CD4-positive, alpha-beta T cell treated with Interleukin-10 for 1 hour (primary cell): ENCODE results near the gene DAO.
"Not testable (repeated sequence)": the region's sequence is repeated elsewhere in the genome, so short reads cannot be mapped to it uniquely, and the experiment has no call there.

Experiments used
- DNase-seq: peaks from one replicate; pipeline ENCODE4 v3.0.0-alpha.2; 2020

The DAO gene

DNA sequence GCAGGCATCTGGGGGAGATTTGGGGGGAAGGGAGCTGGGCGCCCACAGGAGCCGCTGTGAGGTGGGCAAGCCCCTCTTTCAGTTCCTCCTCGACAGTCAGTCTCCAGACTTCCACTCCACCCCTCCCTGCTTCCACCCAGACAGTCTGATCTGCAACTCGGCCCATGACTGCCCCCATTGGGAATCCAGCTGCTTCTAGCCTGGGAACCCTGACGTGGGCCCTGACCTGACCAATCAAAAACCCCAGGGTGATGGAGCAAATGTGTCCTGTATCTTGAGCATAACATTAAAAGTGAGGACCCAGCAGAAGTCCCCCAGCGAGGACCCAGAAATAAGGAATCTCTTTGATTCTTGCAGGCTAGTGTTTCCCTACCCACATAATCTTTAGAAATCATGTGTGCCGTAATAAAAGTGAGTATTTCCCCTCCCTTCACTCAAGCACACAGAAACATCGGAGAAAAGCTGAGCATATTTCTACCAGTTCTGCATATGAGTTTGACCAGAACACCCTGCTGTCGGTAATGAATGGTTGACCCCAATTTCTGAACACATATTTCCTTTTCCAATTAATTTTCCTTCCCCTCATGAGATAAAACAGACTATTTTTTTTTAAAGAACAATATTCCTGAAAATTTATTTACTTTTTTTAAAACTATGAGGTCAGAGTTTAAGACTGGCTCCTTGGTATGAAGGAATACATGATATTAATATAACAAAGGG, 28.9 kb upstream of the DAO start:
- peak; percentile 19 for DNase-seq

DNA sequence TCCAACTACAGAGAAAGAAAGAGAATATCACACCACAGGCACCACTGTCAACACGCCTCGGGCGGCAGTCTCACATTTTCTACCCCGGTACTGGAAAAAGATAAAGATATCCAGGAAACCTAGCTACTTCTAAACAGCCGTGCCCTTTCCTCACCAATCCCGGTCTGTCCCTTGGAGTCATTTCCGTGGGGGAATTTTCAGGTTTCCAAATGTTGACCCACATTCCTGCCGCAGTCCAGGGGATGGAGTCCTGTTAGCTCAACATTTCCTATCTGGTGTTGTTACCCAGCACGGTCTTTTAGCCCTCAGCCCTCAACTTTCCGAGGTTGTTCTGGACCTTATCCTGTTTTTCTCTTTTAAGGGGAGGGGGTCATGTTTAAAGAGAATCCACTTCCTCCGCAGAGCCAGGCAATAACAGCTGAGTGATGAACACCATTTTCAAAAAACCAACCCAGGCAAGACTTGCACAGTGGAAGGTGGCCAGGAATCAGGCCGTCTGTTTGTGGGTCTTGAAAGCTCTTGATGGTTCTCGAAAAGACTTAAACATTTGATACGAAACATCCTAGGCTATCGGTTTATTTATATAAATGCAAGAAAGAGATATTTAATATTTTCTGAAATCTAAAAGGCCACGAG, 27.1 kb upstream of the DAO start:
- DNase-seq: no peak

DNA sequence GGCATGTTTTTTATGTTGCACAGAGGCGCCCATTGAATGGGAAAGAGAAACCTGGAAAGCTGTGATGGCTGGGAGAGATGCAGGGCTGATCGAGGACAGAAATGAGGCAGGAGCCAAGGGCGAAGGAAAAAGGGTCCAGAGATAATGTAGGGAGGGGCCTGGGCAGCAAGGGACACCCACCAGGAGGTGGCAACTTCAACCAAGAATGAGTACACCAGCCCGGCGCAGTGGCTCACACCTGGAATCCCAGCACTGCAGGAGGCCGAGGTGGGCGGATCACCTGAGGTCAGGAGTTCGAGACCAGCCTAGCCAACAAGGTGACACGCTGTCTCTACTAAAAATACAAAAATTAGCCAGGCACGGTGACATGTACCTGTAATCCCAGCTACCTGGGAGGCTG, 26.5 kb upstream of the DAO start:
- DNase-seq: no peak

DNA sequence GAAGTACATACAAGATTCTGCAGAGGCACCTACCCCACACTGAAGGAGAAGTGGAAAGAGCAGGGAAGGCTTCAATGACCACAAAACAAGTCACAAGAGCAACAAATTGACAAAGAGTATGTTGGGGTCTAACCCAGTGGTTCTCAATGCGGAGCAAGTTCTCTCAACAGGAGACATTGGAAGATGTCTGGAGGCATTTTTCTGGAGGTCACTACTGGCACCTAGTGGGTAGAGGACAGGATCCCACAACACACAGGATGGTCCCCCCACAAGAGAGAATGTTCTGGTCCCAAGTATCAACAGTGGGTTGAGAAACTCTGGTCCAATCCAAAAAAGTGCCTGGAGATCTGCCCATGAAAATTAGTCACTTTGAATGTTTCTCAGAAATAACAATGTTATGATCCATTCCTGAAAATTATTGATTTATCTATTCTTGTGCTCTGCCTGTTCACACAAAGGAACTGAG, 25.9 kb upstream of the DAO start:
- DNase-seq: no peak

DNA sequence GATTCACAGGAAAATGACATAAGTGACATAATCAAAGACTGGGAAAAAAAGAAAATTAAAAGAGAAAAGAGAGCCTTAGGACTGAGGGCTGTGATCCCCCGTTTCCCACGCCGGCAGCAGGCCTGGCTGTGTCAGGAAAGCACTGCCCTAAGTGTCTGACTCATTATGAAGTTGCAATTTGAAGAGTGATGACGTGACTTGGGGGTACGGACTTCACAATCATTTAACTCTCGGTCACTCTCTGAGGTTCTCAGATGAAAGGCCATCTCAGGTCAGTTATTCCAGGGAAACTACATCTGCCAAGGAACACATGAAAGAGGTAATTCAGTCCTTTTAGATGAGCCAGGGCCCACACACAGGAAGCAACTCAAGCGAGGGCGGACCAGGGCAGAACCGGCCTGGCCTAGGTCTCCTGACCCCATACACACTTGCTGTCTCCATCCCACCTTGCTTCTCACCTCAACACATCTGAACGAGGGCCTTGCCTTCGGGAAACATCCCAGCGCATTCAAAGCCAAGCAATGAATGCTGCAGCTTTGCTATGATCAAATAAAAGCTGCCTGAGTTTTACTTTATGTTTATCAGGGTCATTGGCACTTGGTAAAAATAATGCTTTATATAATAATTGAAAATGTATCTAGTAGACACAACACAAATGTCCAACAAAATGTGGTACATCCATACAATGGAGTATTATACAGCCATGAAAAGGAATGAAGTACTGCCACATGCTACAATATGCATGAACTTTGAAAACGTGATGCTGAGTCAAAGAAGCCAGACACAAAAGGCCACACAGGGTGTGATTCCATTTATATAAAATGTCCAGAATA, 25.2 kb upstream of the DAO start:
- no peak for DNase-seq

DNA sequence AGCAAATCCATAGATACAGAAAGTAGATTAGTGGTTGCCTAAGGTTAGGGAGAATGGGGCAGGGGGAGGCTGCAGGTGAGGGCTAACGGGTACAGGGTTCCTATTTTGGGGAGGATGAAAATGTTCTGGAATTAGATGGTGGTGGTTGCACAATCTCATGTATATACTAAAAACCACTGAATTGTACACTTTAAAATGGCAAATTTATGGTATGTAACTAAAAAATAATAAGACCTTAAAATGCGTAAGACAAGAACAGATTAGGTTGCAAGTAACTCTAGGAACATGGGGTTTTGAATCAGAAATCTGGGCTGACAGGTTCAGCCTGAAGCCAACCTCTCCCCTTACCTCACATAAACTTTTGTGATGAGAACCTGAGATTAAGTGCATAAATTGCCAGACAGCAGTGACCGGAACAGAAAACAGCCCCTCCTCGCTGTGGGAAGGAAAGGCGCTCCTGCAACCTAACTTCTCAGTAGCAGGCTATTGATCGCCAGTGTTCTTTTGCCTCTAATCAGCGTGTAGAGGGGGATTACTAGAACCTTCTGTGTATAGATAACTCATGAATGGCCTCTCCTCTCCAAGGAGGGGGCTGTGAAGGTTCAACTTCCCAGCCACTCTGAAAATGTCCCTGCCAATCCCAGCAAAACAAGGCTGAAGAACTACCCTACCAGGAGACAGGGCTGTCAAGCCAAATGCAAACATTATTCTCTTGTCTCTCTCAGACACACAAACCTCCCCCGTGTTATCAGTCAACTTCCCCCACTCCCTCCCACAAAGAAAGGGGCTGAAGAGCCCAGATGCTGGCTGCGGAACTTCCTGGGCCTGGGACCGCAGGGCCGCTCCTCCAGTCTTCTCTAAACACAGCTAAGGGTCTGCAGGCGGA, 24.4 kb upstream of the DAO start:
- DNase-seq: no peak

DNA sequence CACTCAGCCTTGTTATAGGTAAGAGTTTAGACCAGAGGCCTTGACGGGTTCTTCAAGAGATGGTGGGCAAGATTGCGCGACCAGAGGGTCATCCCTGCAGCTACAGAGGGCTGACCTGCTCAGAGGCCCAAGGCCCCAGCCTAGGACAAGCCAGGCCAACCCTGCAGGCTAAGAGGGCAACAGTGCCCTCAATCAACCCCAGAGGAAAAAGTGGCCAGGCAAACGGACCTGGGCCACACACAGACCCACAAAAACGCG, 23.8 kb upstream of the DAO start:
- no peak for DNase-seq

DNA sequence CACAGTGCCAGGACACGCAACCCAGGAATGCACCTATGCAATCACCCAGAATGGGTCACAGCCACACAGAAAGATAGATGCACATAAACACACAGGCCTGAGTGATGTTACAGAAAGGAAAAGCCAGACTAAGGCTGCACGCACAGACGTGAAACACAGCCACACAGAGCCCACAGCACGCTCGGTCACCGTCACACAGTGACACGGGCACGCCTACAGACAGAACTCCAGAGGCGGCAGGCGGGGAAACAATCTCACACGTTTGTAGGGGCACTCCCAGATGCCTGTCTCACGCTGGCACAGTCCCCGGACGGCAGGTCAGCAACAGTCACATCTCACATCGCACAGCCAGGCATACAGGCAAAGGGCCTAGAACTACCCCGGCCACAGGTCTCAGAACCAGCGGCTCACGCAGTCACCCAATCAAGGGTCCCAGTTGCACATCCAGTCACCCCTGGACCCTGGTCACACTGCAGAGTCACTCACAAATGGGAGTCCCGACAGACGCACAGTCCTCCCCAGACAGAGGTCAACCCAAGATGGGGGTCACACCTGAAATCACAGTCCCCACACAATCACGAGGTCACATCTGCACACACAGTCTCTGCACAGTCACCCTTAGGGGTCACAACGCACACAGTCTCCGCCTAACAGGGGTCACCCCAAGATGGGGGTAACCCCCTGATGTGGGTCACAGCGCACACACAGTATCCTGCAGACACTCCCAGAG, 23.3 kb upstream of the DAO start:
- DNase-seq: peak; percentile 60

DNA sequence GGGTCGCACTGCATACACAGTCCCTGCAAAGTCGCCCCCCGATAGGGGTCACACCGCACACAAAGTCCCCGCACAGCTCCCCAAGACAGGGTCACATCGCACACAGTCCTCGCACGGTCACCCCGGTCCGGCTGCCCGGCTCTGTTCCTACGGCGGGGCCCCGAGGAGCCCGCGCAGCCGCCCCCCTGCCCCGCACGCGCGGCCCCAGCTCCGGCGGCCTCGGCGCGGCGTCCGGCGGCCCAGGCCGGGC, 22.8 kb upstream of the DAO start:
- DNase-seq: no peak

DNA sequence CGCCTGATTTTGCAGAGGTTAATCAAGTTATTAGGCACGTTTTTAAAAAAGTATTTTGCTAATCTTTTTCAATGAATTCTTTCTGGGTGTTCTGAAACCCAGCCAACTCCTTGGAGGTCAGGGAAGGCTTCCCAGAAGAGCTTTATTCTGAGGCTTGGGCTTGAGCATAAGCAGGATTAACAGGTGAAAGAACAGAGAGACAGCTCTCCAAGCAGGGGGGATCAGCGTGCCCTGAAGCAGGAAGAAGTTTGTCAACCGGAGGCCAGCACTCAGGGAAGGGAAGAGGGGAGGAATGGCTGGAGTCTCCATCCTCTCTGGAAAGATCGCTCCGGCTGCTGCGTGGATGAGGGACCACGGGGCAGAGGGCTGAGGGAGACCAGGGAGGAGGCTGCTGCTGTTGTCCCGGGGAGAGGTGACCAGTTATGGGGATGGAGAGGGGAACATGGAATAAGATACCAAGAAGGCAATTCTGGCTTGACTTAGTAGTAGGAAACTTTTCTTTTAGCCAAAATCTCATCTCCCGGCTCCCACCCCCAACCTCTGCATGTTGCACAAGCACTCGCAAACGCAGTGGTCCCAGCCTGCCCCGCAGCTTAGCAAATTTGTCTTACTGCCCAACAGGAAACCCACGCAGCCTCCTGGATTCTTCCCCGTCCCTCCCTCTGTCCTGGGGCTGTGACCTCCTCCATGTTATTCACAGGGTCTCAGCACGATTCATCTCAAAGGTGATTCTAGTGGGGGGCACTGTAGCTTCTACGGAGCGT, 21.4 kb upstream of the DAO start:
- DNase-seq: no peak

DNA sequence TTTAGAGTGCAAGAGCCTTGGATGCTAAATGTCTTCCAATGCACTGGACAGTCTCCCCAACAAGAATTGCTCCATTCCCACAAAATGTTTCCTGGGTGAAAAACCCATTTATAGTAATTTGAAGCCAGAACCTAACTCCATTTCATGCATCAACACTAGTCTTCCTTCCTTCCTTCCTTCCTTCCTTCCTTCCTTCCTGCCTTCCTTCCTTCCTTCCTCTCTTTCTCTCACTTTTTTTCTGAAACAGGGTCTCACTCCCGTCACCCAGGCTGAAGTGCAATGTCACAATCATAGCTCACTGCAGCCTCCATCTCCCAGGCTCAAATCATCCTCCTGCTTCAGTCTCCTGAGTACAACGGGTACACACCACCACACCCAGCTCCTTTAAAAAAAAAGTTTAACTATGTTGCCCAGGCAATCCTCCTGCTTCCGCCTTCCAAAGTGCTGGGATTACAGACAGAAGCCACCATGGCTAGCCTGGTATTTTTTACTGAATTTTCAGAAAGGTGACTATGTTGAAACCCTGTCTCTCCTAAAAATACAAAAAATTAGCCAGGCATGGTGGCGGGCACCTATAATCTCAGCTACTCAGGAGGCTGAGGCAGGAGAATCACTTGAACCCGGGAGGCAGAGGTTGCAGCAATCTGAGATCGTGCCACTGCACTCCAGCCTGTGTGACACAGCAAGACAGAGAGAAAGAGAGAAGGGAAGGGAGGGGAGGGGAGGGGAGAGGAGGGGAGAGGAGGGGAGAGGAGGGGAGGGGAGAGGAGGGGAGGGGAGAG, 20.6 kb upstream of the DAO start:
- not testable (repeated sequence) for DNase-seq

DNA sequence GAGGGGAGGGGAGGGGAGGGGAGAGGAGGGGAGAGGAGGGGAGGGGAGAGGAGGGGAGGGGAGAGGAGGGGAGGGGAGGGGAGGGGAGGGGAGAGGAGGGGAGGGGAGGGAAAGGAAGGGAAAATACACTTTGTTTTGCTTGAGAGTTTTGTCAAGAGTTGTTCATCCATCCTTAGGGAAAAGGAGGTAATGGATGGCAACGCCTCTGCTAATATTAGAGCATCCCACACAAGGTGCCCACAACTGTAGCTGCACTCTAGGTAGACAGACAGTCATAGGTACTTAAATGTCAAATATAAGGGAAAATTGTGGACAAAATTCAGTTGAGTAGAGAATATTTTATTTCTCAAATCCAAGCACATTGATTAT, 20.0 kb upstream of the DAO start:
- DNase-seq: no peak

DNA sequence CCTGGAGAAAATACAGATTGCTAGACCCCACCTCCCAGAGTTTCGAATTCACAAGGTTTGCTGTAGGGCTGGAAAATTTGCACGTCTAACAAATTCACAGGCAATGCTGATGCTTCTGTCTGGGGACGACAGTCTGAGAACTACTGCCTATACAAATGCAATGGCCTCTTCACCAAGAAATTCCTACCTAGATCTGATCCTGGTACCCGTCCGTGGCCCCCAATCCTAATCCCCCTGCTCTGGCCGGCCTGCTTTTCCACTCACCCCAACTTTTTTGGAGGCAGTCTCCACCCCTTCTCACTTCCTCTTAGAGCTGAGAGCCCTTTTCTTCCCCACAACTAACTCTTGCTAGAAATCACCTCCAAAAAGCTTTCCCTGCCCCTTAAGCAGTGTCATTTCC, 19.4 kb upstream of the DAO start:
- DNase-seq: no peak

DNA sequence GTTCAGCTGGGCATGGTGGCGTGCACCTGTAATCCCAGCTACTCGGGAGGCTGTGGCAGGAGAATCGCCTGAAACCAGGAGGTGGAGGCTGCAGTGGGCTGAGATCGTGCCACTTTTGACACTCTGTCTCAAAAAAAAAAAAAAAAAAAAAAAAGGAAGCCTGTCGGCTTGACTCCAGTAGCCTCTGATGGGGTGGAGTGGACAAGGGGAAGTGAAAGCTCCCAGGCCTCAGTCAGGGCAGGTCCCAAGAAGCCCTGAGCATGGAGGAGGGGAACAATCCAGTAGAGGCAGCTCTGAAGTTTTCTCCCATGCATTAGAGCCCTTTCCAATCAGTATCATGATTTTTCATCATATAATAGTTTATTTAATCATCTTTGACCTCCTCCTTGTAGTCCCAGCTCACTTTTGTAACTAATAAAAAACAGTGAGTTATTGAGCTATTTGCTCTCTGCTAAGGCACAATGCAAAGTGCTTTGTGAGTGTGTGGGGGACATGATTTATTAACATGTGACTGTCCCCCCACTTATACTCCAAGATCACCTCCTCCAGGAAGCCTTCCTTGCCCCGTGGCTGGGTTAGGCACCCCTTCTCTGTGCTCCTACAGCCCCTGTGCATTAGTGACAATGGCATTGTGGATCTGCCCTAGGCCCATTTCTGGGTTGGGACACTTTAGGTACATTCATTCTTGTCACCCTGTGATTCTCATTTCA, 17.9 kb upstream of the DAO start:
- peak; percentile 28 for DNase-seq

DNA sequence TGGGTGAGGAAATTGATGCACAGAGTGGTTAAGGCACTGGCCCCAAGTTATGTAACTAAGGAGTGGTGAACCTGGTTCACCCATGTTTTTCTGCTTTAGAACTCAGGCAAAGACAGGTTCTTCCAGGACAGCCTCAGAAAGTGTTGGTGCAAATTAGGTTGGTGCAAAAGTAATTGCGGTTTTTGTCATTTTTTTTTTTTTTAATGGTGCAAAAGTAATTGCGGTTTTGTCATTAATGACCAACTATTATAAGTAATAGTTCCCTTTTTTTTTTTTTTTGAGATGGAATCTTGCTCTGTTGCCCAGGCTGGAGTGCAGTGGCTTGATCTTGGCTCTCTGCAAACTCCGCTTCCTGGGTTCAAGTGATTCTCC, 17.3 kb upstream of the DAO start:
- no peak for DNase-seq

DNA sequence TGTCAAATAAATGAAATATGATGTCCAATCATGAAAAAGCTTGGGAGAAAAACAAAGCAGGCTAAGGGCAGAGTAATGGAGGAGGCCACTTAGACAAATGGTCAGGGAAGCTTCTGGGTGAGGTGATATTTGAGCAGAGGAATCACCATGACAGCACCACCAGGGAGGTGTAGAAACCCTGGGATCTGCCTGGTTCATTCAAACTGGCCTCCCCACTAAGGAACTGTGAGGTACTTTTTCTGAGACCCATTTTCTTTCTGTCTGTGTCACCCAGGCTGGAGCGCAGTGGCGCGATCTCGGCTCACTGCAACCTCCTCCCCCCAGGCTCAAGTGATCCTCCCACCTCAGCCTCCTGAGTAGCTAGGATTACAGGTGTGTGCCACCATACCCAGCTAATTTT, 14.7 kb upstream of the DAO start:
- DNase-seq: no peak

DNA sequence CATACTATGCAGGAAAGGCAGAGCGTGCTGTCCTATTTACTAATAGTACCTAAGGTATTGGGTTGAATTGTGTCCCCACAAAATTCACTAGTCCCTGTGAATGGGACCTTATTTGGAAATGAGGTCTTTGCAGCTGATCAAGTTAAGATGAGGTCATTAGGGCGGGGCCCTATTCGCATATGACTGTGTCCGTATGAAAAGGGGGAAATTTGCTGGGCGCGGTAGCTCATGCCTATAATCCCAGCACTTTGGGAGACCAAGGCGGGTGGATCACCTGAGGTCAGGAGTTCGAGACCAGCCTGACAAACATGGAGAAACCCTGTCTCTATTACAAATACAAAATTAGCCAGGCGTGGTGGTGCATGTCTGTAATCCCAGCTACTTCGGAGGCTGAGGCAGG, 13.8 kb upstream of the DAO start:
- not testable (repeated sequence) for DNase-seq

DNA sequence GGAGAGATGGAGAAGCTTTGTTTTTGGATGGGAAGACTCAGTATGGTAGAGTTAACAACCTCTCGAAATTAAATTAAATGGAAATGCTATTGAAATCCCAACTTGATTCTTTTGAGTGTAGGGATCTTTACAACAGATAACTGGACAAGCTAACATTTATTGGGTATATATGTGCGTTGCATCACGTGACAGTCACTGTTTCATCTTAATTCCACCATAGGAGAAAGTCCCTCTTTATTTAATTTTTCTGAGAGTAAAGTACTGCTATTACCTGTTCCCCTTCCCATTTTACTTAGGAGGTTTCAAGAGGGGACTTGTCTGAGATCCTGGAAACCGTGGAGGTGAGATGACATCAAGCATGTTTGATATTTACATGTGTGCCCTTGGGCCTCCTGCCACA, 11.1 kb upstream of the DAO start:
- no peak for DNase-seq

DNA sequence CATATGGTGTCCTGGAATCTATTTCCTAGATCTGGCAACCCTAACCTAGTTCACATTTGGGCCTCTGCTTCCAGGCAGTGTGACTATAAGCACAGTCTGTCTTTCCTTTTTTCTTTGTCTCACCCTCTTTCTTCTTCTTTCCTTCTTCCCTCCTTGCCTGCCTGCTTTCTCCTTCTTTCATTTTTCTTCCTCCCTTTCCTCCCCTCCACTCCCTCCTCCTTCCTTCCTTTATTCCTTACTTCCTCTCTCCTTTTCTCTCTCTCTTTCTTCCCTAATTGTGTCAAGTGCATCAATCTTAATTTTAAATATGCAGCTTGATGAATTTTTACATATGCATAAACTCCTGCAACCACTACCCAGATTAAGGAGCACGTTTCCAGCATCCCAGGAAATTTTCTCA, 4.6 kb upstream of the DAO start:
- DNase-seq: no peak

DNA sequence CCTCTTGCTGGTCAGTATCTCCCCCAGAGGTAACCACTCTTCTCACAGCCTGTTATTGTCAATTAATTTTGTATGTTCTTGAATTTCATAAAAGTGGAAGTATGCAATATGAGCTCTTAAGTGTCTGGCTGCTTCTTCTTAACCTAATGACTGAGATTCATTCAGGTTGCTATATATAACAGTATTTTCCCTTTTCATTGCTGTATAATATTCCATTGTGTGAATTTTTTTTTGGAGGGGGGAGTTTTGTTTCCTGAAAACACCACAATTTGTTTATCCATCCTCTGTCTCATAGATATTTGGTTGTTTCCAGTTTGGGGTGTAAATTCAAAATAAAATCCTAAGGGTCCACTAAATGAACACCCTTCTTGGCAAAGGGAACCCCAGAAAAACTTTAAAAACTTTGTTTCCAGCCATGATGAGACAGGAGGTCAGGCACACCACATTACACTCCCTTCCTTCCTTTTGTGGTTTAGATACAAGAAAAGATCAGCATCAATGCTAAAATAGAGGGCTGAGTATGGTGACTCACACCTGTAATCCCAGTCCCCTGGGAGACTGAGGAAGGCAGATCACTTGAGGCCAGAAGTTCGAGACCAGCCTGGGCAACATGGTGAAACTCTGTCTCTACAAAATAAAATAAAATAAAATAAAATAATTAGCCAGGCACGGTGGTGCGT, 4.1 kb upstream of the DAO start:
- DNase-seq: no peak
